ENCODE results near the gene CCDC24. TPM values are rescaled to one million over a fixed set of nuclear protein-coding genes. Genes with fewer than 3 reads are reported as not detected.

CCDC24 gene
- total RNA-seq, 2 experiments from 2014 or later = 1.1 to 1.3 TPM

GRCh38 chr1:43994071-43994470, 2.7 kb downstream of the CCDC24 start:
- H3K4me1 Mint-ChIP-seq (ENCODE audit: low read depth) = peaks cover 33% of the 10 kb centered on the region
- H3K27me3 Mint-ChIP-seq (ENCODE audit: low read depth) = no peaks in the 10 kb centered on the region
- ChIA-PET POLR2A (no interaction called here), CTCF (interaction anchor here (1.1 to 4.1 kb wide), 4 partner anchors 12 to 54 kb away, joined by 3 to 21 read pairs (median 10); no protein-coding TSS in a partner anchor)
- ATAC-seq (no peak), DNase-seq (no peak)
- no peak overlapping the region for H3K27ac Mint-ChIP-seq
- H3K9me3 Mint-ChIP-seq (ENCODE audit: insufficient read depth) = no peaks in the 10 kb centered on the region
- H3K36me3 Mint-ChIP-seq (ENCODE audit: low read depth) = no peaks in the 10 kb centered on the region
- no peak overlapping the region for H3K4me3 Mint-ChIP-seq

- ChIA-PET POLR2A (no interaction called here), CTCF (interaction anchor here (1.1 to 4.1 kb wide), 3 partner anchors 11 to 53 kb away, joined by 3 to 21 read pairs (median 4); no protein-coding TSS in a partner anchor)
- H3K27me3 Mint-ChIP-seq (ENCODE audit: low read depth) = no peaks in the 10 kb centered on the region
- H3K27ac Mint-ChIP-seq = no peak overlapping the region
- no peak overlapping the region for H3K4me3 Mint-ChIP-seq
- DNase-seq (peak; percentile 39), ATAC-seq (no peak)
- H3K9me3 Mint-ChIP-seq (ENCODE audit: insufficient read depth) = no peaks in the 10 kb centered on the region
- no peaks in the 10 kb centered on the region for H3K36me3 Mint-ChIP-seq (ENCODE audit: low read depth)
- peaks cover 38% of the 10 kb centered on the region for H3K4me1 Mint-ChIP-seq (ENCODE audit: low read depth)
Observed at GRCh38 chr1:43994794-43995790, 3.7 kb downstream of the CCDC24 start.

- Mint-ChIP-seq H3K36me3 (ENCODE audit: low read depth) (no peaks in the 10 kb centered on the region), H3K27me3 (ENCODE audit: low read depth) (no peaks in the 10 kb centered on the region), H3K4me3 (no peak overlapping the region), H3K9me3 (ENCODE audit: insufficient read depth) (no peaks in the 10 kb centered on the region), H3K27ac (no peak overlapping the region), H3K4me1 (ENCODE audit: low read depth) (peaks cover 34% of the 10 kb centered on the region)
- CTCF ChIA-PET = interaction anchor here (1.1 kb wide), 1 partner anchor 40 kb away, joined by 4 read pairs; no protein-coding TSS in a partner anchor
- ATAC-seq (no peak), DNase-seq (no peak)
- POLR2A ChIA-PET = no interaction called here
Observed at GRCh38 chr1:43995984-43996732, 4.8 kb downstream of the CCDC24 start.

GRCh38 chr1:43996733-43997115, 5.3 kb downstream of the CCDC24 start:
- no peak for DNase-seq
- Mint-ChIP-seq H3K27me3 (ENCODE audit: low read depth) (no peaks in the 10 kb centered on the region), H3K36me3 (ENCODE audit: low read depth) (no peaks in the 10 kb centered on the region), H3K4me3 (no peak overlapping the region), H3K9me3 (ENCODE audit: insufficient read depth) (no peaks in the 10 kb centered on the region), H3K4me1 (ENCODE audit: low read depth) (peaks cover 28% of the 10 kb centered on the region), H3K27ac (no peak overlapping the region)
- no peak for ATAC-seq
- CTCF ChIA-PET = interaction anchor here (1.1 kb wide), 1 partner anchor 40 kb away, joined by 4 read pairs; no protein-coding TSS in a partner anchor
- POLR2A ChIA-PET = no interaction called here

- no peak for ATAC-seq
- Mint-ChIP-seq H3K4me1 (ENCODE audit: low read depth) (peaks cover 22% of the 10 kb centered on the region), H3K27me3 (ENCODE audit: low read depth) (no peaks in the 10 kb centered on the region), H3K4me3 (no peak overlapping the region), H3K27ac (no peak overlapping the region), H3K9me3 (ENCODE audit: insufficient read depth) (no peaks in the 10 kb centered on the region), H3K36me3 (ENCODE audit: low read depth) (no peaks in the 10 kb centered on the region)
- POLR2A ChIA-PET = no interaction called here
- DNase-seq = no peak
- CTCF ChIA-PET = interaction anchor here (1.2 kb wide), 1 partner anchor 38 kb away, joined by 5 read pairs; no protein-coding TSS in a partner anchor
Observed at GRCh38 chr1:43997295-43997999, 6.0 kb downstream of the CCDC24 start.

GRCh38 chr1:43998000-43998378, 6.6 kb downstream of the CCDC24 start:
- Mint-ChIP-seq H3K9me3 (ENCODE audit: insufficient read depth) (no peaks in the 10 kb centered on the region), H3K4me1 (ENCODE audit: low read depth) (peaks cover 16% of the 10 kb centered on the region), H3K27me3 (ENCODE audit: low read depth) (no peaks in the 10 kb centered on the region), H3K4me3 (no peak overlapping the region), H3K36me3 (ENCODE audit: low read depth) (no peaks in the 10 kb centered on the region), H3K27ac (no peak overlapping the region)
- DNase-seq (no peak), ATAC-seq (no peak)
- ChIA-PET POLR2A (no interaction called here), CTCF (interaction anchor here (1.2 kb wide), 1 partner anchor 38 kb away, joined by 5 read pairs; no protein-coding TSS in a partner anchor)

GRCh38 chr1:43999455-43999854, 8.1 kb downstream of the CCDC24 start:
- Mint-ChIP-seq H3K27ac (no peak overlapping the region), H3K4me1 (ENCODE audit: low read depth) (peaks cover 16% of the 10 kb centered on the region), H3K4me3 (no peak overlapping the region), H3K36me3 (ENCODE audit: low read depth) (no peaks in the 10 kb centered on the region), H3K27me3 (ENCODE audit: low read depth) (no peaks in the 10 kb centered on the region), H3K9me3 (ENCODE audit: insufficient read depth) (no peaks in the 10 kb centered on the region)
- DNase-seq = no peak
- CTCF ChIA-PET = interaction anchor here (4.3 kb wide), 1 partner anchor 37 kb away, joined by 17 read pairs; no protein-coding TSS in a partner anchor
- POLR2A ChIA-PET = no interaction called here
- ATAC-seq = no peak

- Mint-ChIP-seq H3K27me3 (ENCODE audit: low read depth) (no peaks in the 10 kb centered on the region), H3K36me3 (ENCODE audit: low read depth) (no peaks in the 10 kb centered on the region), H3K4me3 (no peak overlapping the region), H3K9me3 (ENCODE audit: insufficient read depth) (no peaks in the 10 kb centered on the region), H3K27ac (no peak overlapping the region), H3K4me1 (ENCODE audit: low read depth) (peaks cover 10% of the 10 kb centered on the region)
- POLR2A ChIA-PET = no interaction called here
- DNase-seq = no peak
- ATAC-seq = no peak
- CTCF ChIA-PET = interaction anchor here (4.3 kb wide), 1 partner anchor 36 kb away, joined by 17 read pairs; no protein-coding TSS in a partner anchor
Observed at GRCh38 chr1:44000122-44000665, 8.8 kb downstream of the CCDC24 start.

- Mint-ChIP-seq H3K27me3 (ENCODE audit: low read depth) (no peaks in the 10 kb centered on the region), H3K27ac (no peak overlapping the region), H3K4me1 (ENCODE audit: low read depth) (peaks cover 10% of the 10 kb centered on the region), H3K36me3 (ENCODE audit: low read depth) (no peaks in the 10 kb centered on the region), H3K4me3 (no peak overlapping the region), H3K9me3 (ENCODE audit: insufficient read depth) (no peaks in the 10 kb centered on the region)
- CTCF ChIA-PET = interaction anchor here (4.3 to 5.4 kb wide), 2 partner anchors 34 to 46 kb away, joined by 17 to 74 read pairs; no protein-coding TSS in a partner anchor
- POLR2A ChIA-PET = no interaction called here
- ATAC-seq = no peak
- no peak for DNase-seq
Observed at GRCh38 chr1:44002165-44002564, 10.8 kb downstream of the CCDC24 start.

- CTCF ChIA-PET = interaction anchor here (4.3 to 5.4 kb wide), 2 partner anchors 33 to 45 kb away, joined by 17 to 74 read pairs; no protein-coding TSS in a partner anchor
- Mint-ChIP-seq H3K27ac (no peak overlapping the region), H3K36me3 (ENCODE audit: low read depth) (no peaks in the 10 kb centered on the region), H3K4me3 (no peak overlapping the region), H3K9me3 (ENCODE audit: insufficient read depth) (no peaks in the 10 kb centered on the region), H3K4me1 (ENCODE audit: low read depth) (peaks cover 10% of the 10 kb centered on the region), H3K27me3 (ENCODE audit: low read depth) (no peaks in the 10 kb centered on the region)
- DNase-seq (no peak), ATAC-seq (no peak)
- POLR2A ChIA-PET = no interaction called here
Observed at GRCh38 chr1:44002606-44003157, 11.3 kb downstream of the CCDC24 start.

GRCh38 chr1:44008259-44008658, 16.9 kb downstream of the CCDC24 start:
- Mint-ChIP-seq H3K4me3 (no peak overlapping the region), H3K27ac (no peak overlapping the region), H3K4me1 (ENCODE audit: low read depth) (peaks cover 10% of the 10 kb centered on the region), H3K27me3 (ENCODE audit: low read depth) (no peaks in the 10 kb centered on the region), H3K36me3 (ENCODE audit: low read depth) (no peaks in the 10 kb centered on the region), H3K9me3 (ENCODE audit: insufficient read depth) (no peaks in the 10 kb centered on the region)
- ATAC-seq (no peak), DNase-seq (no peak)
- ChIA-PET CTCF (no interaction called here), POLR2A (no interaction called here)

All from activated CD8-positive, alpha-beta T cell treated with anti-CD3 and anti-CD28 coated beads, Interleukin-2, amount 10 ng/mL, durations not matched to agents 7 days and 5 days (primary cell).